ENCODE data around the gene PPWD1. TPM values are rescaled to one million over a fixed set of nuclear protein-coding genes. Genes with fewer than 3 reads are reported as not detected.
"Not testable (repeated sequence)": the region's sequence is repeated elsewhere in the genome, so short reads cannot be mapped to it uniquely, and the experiment has no call there.

Gene PPWD1
- total RNA-seq, 1 donor from 2014 or later: 89.9 TPM

DNA sequence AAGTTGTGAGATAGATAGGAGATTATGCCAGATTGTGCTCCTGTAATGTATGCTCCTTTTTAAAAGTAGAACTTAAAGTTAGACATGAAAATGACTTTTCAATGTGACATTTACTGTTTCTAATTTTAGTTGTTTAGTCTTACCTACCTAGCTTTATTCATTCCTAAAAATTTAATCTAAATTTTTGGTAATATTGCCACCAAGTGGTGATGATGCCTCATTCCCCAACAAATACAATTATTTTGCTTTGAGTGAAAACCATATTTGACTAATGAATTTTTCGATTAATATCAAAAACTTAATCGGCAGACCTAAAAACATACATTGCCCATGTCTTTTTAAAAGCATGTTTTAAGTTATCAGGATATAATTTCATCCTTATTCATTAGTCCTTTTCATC lies 25.6 kb downstream of the PPWD1 start:
- H3K4me1 ChIP-seq: no peaks in the 10 kb centered on the region
- Mint-ChIP-seq H3K36me3 (peaks cover 9% of the 10 kb centered on the region), H3K27me3 (ENCODE audit: insufficient read depth, low read depth) (no peaks in the 10 kb centered on the region), H3K9me3 (no peaks in the 10 kb centered on the region), H3K4me3 (no peak overlapping the region), H3K4me1 (no peaks in the 10 kb centered on the region), H3K27ac (no peak overlapping the region)
- no peak overlapping the region for H3K4me3 ChIP-seq
- no peak for DNase-seq (ENCODE audit: low spot score)
- peaks cover 33% of the 10 kb centered on the region for H3F3A ChIP-seq (ENCODE audit: low read depth)
- H3K4me2 ChIP-seq: no peak overlapping the region
- no peak overlapping the region for H2AFZ ChIP-seq (replicated peaks)
- H3K9ac ChIP-seq: no peak overlapping the region
- H3K27me3 ChIP-seq: no peaks in the 10 kb centered on the region
- H3K9me3 ChIP-seq (ENCODE audit: low read depth): no peaks in the 10 kb centered on the region
- peaks cover 10% of the 10 kb centered on the region for H3K36me3 ChIP-seq
- TF ChIP-seq EZH2phosphoT487 (IDR thresholded peaks at IDR 0.05): no peak
- TF ChIP-seq, protein P1, sequence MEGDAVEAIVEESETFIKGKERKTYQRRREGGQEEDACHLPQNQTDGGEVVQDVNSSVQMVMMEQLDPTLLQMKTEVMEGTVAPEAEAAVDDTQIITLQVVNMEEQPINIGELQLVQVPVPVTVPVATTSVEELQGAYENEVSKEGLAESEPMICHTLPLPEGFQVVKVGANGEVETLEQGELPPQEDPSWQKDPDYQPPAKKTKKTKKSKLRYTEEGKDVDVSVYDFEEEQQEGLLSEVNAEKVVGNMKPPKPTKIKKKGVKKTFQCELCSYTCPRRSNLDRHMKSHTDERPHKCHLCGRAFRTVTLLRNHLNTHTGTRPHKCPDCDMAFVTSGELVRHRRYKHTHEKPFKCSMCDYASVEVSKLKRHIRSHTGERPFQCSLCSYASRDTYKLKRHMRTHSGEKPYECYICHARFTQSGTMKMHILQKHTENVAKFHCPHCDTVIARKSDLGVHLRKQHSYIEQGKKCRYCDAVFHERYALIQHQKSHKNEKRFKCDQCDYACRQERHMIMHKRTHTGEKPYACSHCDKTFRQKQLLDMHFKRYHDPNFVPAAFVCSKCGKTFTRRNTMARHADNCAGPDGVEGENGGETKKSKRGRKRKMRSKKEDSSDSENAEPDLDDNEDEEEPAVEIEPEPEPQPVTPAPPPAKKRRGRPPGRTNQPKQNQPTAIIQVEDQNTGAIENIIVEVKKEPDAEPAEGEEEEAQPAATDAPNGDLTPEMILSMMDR (IDR thresholded peaks at IDR 0.05): peak; percentile 7
- no peaks in the 10 kb centered on the region for H4K20me1 ChIP-seq (ENCODE audit: low read depth)
- H3K27ac ChIP-seq: no peak overlapping the region
- H3K79me2 ChIP-seq (ENCODE audit: low read depth): no peaks in the 10 kb centered on the region

DNA sequence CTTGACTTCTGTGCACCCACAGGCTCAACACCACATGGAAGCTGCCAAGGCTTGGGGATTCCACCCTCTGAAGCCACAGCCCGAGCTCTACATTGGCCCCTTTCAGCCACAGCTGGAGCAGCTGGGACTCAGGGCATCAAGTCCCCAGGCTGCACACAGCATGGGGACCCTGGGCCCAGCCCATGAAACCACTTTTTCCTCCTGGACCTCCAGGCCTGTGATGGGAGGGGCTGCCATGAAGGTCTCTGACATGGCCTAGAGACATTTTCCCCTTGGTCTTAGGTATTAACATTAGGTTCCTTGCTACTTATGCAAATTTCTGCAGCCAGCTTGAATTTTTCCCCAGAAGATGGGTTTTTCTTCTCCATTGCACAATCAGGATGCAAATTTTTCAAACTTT lies 38.7 kb downstream of the PPWD1 start:
- not testable (repeated sequence) for H3K9ac ChIP-seq; H3K27ac ChIP-seq; H3K27me3 ChIP-seq; H3K4me1 ChIP-seq; H3K27me3 Mint-ChIP-seq (ENCODE audit: insufficient read depth, low read depth); H3K27ac Mint-ChIP-seq; H3K4me3 ChIP-seq; H3K4me3 Mint-ChIP-seq; H3K4me2 ChIP-seq; H3K79me2 ChIP-seq (ENCODE audit: low read depth); H2AFZ ChIP-seq (replicated peaks); H4K20me1 ChIP-seq (ENCODE audit: low read depth); DNase-seq (ENCODE audit: low spot score); H3K9me3 ChIP-seq (ENCODE audit: low read depth); H3F3A ChIP-seq (ENCODE audit: low read depth); H3K4me1 Mint-ChIP-seq
- Mint-ChIP-seq H3K36me3 (peaks cover 60% of the 10 kb centered on the region), H3K9me3 (peaks cover 17% of the 10 kb centered on the region)
- H3K36me3 ChIP-seq: peaks cover 13% of the 10 kb centered on the region

DNA sequence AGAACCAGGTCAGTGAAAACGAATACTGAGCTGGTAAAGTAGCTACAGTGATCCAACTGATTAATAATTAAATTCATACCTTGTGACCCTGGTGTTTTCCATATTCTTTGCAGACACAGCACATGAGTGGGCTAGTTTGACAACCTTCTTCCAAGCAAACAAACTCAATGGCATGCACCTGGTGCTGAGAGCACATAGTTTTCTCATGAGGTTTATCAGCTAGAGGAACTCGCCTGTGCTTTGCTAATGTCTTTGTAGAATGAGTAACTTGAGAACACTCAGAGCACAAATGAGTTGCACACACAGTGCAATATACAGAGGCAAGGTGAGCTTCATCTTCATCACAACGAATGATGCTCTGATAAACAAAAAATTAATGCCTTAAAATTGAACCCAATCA lies 48.4 kb downstream of the PPWD1 start:
- no peak overlapping the region for H2AFZ ChIP-seq (replicated peaks)
- DNase-seq (ENCODE audit: low spot score): no peak
- no peak overlapping the region for H3K4me2 ChIP-seq
- no peaks in the 10 kb centered on the region for H3K9me3 Mint-ChIP-seq
- no peaks in the 10 kb centered on the region for H3K27me3 ChIP-seq
- peaks cover 19% of the 10 kb centered on the region for H3K36me3 ChIP-seq
- H3K27ac ChIP-seq: no peak overlapping the region
- H3K9ac ChIP-seq: no peak overlapping the region
- no peaks in the 10 kb centered on the region for H4K20me1 ChIP-seq (ENCODE audit: low read depth)
- H3K36me3 Mint-ChIP-seq: peaks cover 18% of the 10 kb centered on the region
- no peak overlapping the region for H3K4me3 ChIP-seq
- H3K79me2 ChIP-seq (ENCODE audit: low read depth): no peaks in the 10 kb centered on the region
- no peaks in the 10 kb centered on the region for H3K9me3 ChIP-seq (ENCODE audit: low read depth)
- no peaks in the 10 kb centered on the region for H3K27me3 Mint-ChIP-seq (ENCODE audit: insufficient read depth, low read depth)
- no peak overlapping the region for H3K27ac Mint-ChIP-seq
- H3F3A ChIP-seq (ENCODE audit: low read depth): no peaks in the 10 kb centered on the region
- no peak for TF ChIP-seq EZH2phosphoT487 (IDR thresholded peaks at IDR 0.05)
- TF ChIP-seq, protein P1 (IDR thresholded peaks at IDR 0.05): no peak
- TF ChIP-seq EZH2 (IDR thresholded peaks at IDR 0.05): no peak
- H3K4me1 ChIP-seq: no peaks in the 10 kb centered on the region
- no peaks in the 10 kb centered on the region for H3K4me1 Mint-ChIP-seq
- H3K4me3 Mint-ChIP-seq: no peak overlapping the region

DNA sequence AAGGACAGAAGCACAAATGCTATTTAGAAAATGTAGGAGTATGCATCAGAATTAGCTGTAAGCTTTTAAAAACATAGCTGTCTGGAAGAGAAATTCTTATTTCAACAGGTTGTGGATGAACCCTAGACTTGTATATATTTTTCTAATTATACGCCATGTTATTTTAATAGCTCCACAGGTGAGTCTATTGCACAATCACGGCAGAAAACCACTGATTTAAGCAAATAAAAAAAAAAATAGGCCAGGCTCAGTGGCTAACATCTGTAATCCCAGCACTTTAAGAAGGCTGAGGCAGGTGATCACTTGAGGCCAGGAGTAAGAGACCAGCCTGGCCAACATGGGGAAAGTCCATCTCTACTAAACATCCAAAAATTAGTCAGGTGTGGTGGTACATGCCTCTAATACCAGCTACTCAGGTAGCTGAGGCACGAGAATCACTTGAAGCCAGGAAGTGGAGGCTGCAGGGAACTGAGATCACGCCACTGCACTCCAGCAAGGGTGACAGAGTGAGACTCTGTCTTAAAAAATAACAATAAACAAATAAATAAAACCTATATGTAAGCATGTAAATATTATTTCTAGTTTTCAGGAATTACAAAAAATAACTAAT lies 49.3 kb downstream of the PPWD1 start:
- H3K27ac ChIP-seq: no peak overlapping the region
- no peak overlapping the region for H3K9ac ChIP-seq
- H3K4me3 ChIP-seq: no peak overlapping the region
- Mint-ChIP-seq H3K9me3 (no peaks in the 10 kb centered on the region), H3K27me3 (ENCODE audit: insufficient read depth, low read depth) (no peaks in the 10 kb centered on the region), H3K4me3 (no peak overlapping the region), H3K4me1 (no peaks in the 10 kb centered on the region), H3K27ac (no peak overlapping the region), H3K36me3 (peaks cover 13% of the 10 kb centered on the region)
- H3K4me2 ChIP-seq: no peak overlapping the region
- TF ChIP-seq, protein P1 (IDR thresholded peaks at IDR 0.05): no peak
- no peak for TF ChIP-seq EZH2phosphoT487 (IDR thresholded peaks at IDR 0.05)
- no peak for TF ChIP-seq EZH2 (IDR thresholded peaks at IDR 0.05)
- no peaks in the 10 kb centered on the region for H3K9me3 ChIP-seq (ENCODE audit: low read depth)
- no peak for DNase-seq (ENCODE audit: low spot score)
- peaks cover 17% of the 10 kb centered on the region for H3K36me3 ChIP-seq
- no peaks in the 10 kb centered on the region for H3K27me3 ChIP-seq
- no peaks in the 10 kb centered on the region for H4K20me1 ChIP-seq (ENCODE audit: low read depth)
- H3F3A ChIP-seq (ENCODE audit: low read depth): no peaks in the 10 kb centered on the region
- H3K79me2 ChIP-seq (ENCODE audit: low read depth): no peaks in the 10 kb centered on the region
- H2AFZ ChIP-seq (replicated peaks): no peak overlapping the region
- H3K4me1 ChIP-seq: no peaks in the 10 kb centered on the region

Data from neural progenitor cell (in vitro differentiated cells).